Left cardiac atrium (tissue), 4 donors: Measurements from ENCODE around the gene MIF4GD. TPM values are rescaled to one million over a fixed set of nuclear protein-coding genes. Genes with fewer than 3 reads are reported as not detected.
"Not testable (repeated sequence)": the region's sequence is repeated elsewhere in the genome, so short reads cannot be mapped to it uniquely, and the experiment has no call there.

Experiments
- ATAC-seq, 2 donors: fragments of 200-7000 bp; cut with Tn5 transposase; one replicate each; pipeline ENCODE4 v1.9.1; 2020; ENCODE audit warnings: mild to moderate bottlenecking in 2 of 2, moderate library complexity in 2 of 2
- DNase-seq: peaks from one replicate; pipeline ENCODE4 v3.0.0-alpha.2; 2020
- intact Hi-C, 2 donors: fragments of 100-400 bp; cut with DNase I; formaldehyde crosslinking; loops; one replicate each; pipeline versions ENCODE4 v1.14.1 to v1.15.1; 2022 to 2023
- total RNA-seq, 2 donors: library from RNA; stranded (reverse); fragmentation: NEBNext Ultra II Directional; extraction: Animal tissue kit (Norgen Biotek cat#: 25700); gene quantifications; one replicate each; pipeline ENCODE4 v1.2.1, GENCODE V29; 2021
- donor health status: DM: no; HTN: yes; CAD: no.
- donor health status: DM: no; HTN: yes; CAD: no; lungs with severe emphysema.
- donor health status: DM: yes; HTN: yes; CAD: no.
- donor health status: Dilated cardiomyopathy.

MIF4GD gene
- total RNA-seq, 2 donors from 2014 or later, result 13.8 to 17.7 TPM

GRCh38 chr17:75289832-75290337 lies 18.9 kb upstream of the MIF4GD start:
- DNase-seq (peak; percentile 57), ATAC-seq (peak; percentile 42)
- intact Hi-C loops, result no loop called here

- peak; percentile 99 for ATAC-seq
- intact Hi-C loops, result no loop called here
These were observed 18.2 kb upstream of the MIF4GD start, which contains the start of gene SLC25A19 for GRCh38 chr17:75289115-75289831. Gene SLC25A19 (minus strand): TSS chr17:75289433. CDS start chr17:75286764, 2,669 bp downstream.

GRCh38 chr17:75288770-75289114 lies 17.7 kb upstream of the MIF4GD start:
- ATAC-seq, result peak; percentile 31 to 41
- DNase-seq, result peak; percentile 52
- intact Hi-C loops, result no loop called here

More at GRCh38 chr17:75289115-75289831, 18.2 kb upstream of the MIF4GD start, which contains the start of gene SLC25A19:
- peak; percentile 99 for DNase-seq

GRCh38 chr17:75288359-75288758 lies 17.3 kb upstream of the MIF4GD start:
- DNase-seq (no peak), ATAC-seq (no peak)
- intact Hi-C loops, result no loop called here

- DNase-seq (no peak), ATAC-seq (no peak)
- intact Hi-C loops, result no loop called here
These were observed 16.2 kb upstream of the MIF4GD start for GRCh38 chr17:75287221-75287620.

- ATAC-seq, result no peak
- intact Hi-C loops, result no loop called here
- DNase-seq, result no peak
These were observed 14.1 kb upstream of the MIF4GD start for GRCh38 chr17:75285123-75285522.

- ATAC-seq, intact Hi-C loops, DNase-seq: not testable (repeated sequence)
These were observed 9.2 kb upstream of the MIF4GD start for GRCh38 chr17:75280189-75280588.

GRCh38 chr17:75277664-75278071 lies 6.6 kb upstream of the MIF4GD start:
- intact Hi-C loops, result no loop called here
- ATAC-seq (no peak), DNase-seq (no peak)

GRCh38 chr17:75273977-75274708 lies 3.1 kb upstream of the MIF4GD start:
- intact Hi-C loops, result no loop called here
- no peak for ATAC-seq

GRCh38 chr17:75272848-75273184 lies 1.8 kb upstream of the MIF4GD start:
- intact Hi-C loops, result no loop called here
- ATAC-seq (no peak), DNase-seq (no peak)

More at GRCh38 chr17:75273977-75274708, 3.1 kb upstream of the MIF4GD start:
- no peak for DNase-seq

GRCh38 chr17:75271955-75272847 lies 1.2 kb upstream of the MIF4GD start:
- ATAC-seq, result peak; percentile 12 to 28
- intact Hi-C loops, result no loop called here
- DNase-seq, result peak; percentile 75

GRCh38 chr17:75271233-75271954 lies 363 bp upstream of the MIF4GD start:
- DNase-seq (peak; percentile 84), ATAC-seq (peak; percentile 81 to 87)
- intact Hi-C loops, result no loop called here

GRCh38 chr17:75270218-75270965 lies 639 bp downstream of the MIF4GD start:
- DNase-seq, result peak; percentile 83
- peak; percentile 58 to 68 for ATAC-seq
- intact Hi-C loops, result no loop called here

GRCh38 chr17:75269844-75270217 lies 1.2 kb downstream of the MIF4GD start:
- ATAC-seq, result no peak
- intact Hi-C loops, result no loop called here

GRCh38 chr17:75267411-75268232 lies 3.4 kb downstream of the MIF4GD start:
- no peak for DNase-seq
- intact Hi-C loops, result no loop called here
- ATAC-seq, result no peak

More at GRCh38 chr17:75269844-75270217, 1.2 kb downstream of the MIF4GD start:
- DNase-seq, result no peak

GRCh38 chr17:75267153-75267410 lies 3.9 kb downstream of the MIF4GD start:
- ATAC-seq (no peak), DNase-seq (no peak)
- intact Hi-C loops, result no loop called here

GRCh38 chr17:75266316-75267152 lies 4.5 kb downstream of the MIF4GD start:
- intact Hi-C loops, result no loop called here
- no peak for DNase-seq
- no peak for ATAC-seq
